H9 (cell line): ENCODE data around the gene ME3. TPM values are rescaled to one million over a fixed set of nuclear protein-coding genes. Genes with fewer than 3 reads are reported as not detected.
"Not testable (repeated sequence)": the region's sequence is repeated elsewhere in the genome, so short reads cannot be mapped to it uniquely, and the experiment has no call there.

Source experiments
- DNase-seq: peaks from one replicate; pipeline ENCODE4 v3.0.0-alpha.2; 2017
- H2AFZ ChIP-seq: one replicate; pipeline ENCODE4 v1.6.1; 2013; ENCODE audit warnings: mild to moderate bottlenecking, low read length, control low read depth, moderate library complexity
- H2AK5ac ChIP-seq: 2 replicates; pipeline ENCODE4 v1.6.1; 2013; ENCODE audit warnings: low read length, control low read depth, mixed read lengths; ENCODE audit not compliant: insufficient read length
- H2BK120ac ChIP-seq: one replicate; pipeline ENCODE4 v1.6.1; 2013; ENCODE audit warnings: low read depth, mild to moderate bottlenecking, low read length, control low read depth, inconsistent platforms; ENCODE audit not compliant: poor library complexity, severe bottlenecking
- H2BK12ac ChIP-seq: 2 replicates; pipeline ENCODE4 v1.6.1; 2013; ENCODE audit warnings: low read length, control low read depth, mixed read lengths, low read depth; ENCODE audit not compliant: insufficient read length
- H2BK15ac ChIP-seq: 2 replicates; pipeline ENCODE4 v1.6.1; 2013; ENCODE audit warnings: low read depth, low read length, control low read depth
- H2BK20ac ChIP-seq: one replicate; pipeline ENCODE4 v1.6.1; 2013; ENCODE audit warnings: low read depth, mild to moderate bottlenecking, low read length, control low read depth, inconsistent platforms; ENCODE audit not compliant: poor library complexity, severe bottlenecking
- H2BK5ac ChIP-seq: 2 replicates; pipeline ENCODE4 v1.6.1; 2013; ENCODE audit warnings: low read length, control low read depth, mixed read lengths; ENCODE audit not compliant: insufficient read length
- H3K14ac ChIP-seq: 2 replicates; pipeline ENCODE4 v1.6.1; 2013; ENCODE audit warnings: low read length, control low read depth; ENCODE audit not compliant: insufficient read depth
- H3K18ac ChIP-seq: 2 replicates; pipeline ENCODE4 v1.6.1; 2013; ENCODE audit warnings: low read depth, mild to moderate bottlenecking, mixed read lengths, low read length, control low read depth; ENCODE audit not compliant: insufficient read length
- H3K23ac ChIP-seq: 2 replicates; pipeline ENCODE4 v1.6.1; 2013; ENCODE audit warnings: low read length, control low read depth, mixed read lengths, low read depth; ENCODE audit not compliant: insufficient read length
- H3K23me2 ChIP-seq: 2 replicates; pipeline ENCODE4 v1.6.1; 2013; ENCODE audit warnings: low read depth, mild to moderate bottlenecking, mixed read lengths, low read length, control low read depth; ENCODE audit not compliant: insufficient read length, poor library complexity, severe bottlenecking
- H3K27ac ChIP-seq: 2 replicates; pipeline ENCODE4 v1.5.1; 2013; ENCODE audit warnings: low read length, control low read depth, mixed read lengths, low read depth; ENCODE audit not compliant: insufficient read length
- H3K27me3 ChIP-seq: 2 replicates; pipeline ENCODE4 v1.6.1; 2013; ENCODE audit warnings: low read length, control low read depth, inconsistent platforms; ENCODE audit not compliant: insufficient read depth
- H3K4ac ChIP-seq: 2 replicates; pipeline ENCODE4 v1.6.1; 2013; ENCODE audit warnings: low read depth, mild to moderate bottlenecking, control low read depth, inconsistent platforms, low read length, moderate library complexity
- H3K4me1 ChIP-seq: 2 replicates; pipeline ENCODE4 v1.6.1; 2013; ENCODE audit warnings: low read length, control low read depth, inconsistent platforms; ENCODE audit not compliant: insufficient read depth
- H3K4me2 ChIP-seq: 2 replicates; pipeline ENCODE4 v1.6.1; 2013; ENCODE audit warnings: low read length, control low read depth, mixed read lengths; ENCODE audit not compliant: insufficient read length, insufficient read depth
- H3K56ac ChIP-seq: 2 replicates; pipeline ENCODE4 v1.6.1; 2013; ENCODE audit warnings: low read depth, mild to moderate bottlenecking, mixed read lengths, low read length, control low read depth; ENCODE audit not compliant: insufficient read length
- H3K79me1 ChIP-seq: 2 replicates; pipeline ENCODE4 v1.6.1; 2013; ENCODE audit warnings: low read depth, mild to moderate bottlenecking, moderate library complexity, low read length, control low read depth, inconsistent platforms; ENCODE audit not compliant: insufficient read depth, poor library complexity, severe bottlenecking
- H3K79me2 ChIP-seq: 2 replicates; pipeline ENCODE4 v1.6.1; 2013; ENCODE audit warnings: low read length, control low read depth, inconsistent platforms; ENCODE audit not compliant: insufficient read depth
- H3K9ac ChIP-seq: 2 replicates; pipeline ENCODE4 v1.6.1; 2013; ENCODE audit warnings: low read length, control low read depth, mixed read lengths; ENCODE audit not compliant: insufficient read length; ENCODE audit errors: extremely low read depth
- H3K9me3 ChIP-seq: one replicate; pipeline ENCODE4 v1.6.1; 2013; ENCODE audit warnings: low read depth, low read length, inconsistent platforms; ENCODE audit not compliant: control insufficient read depth
- H3T11ph ChIP-seq: one replicate; pipeline ENCODE4 v1.6.1; 2013; ENCODE audit warnings: mild to moderate bottlenecking, low read length, control low read depth, inconsistent platforms
- H4K20me1 ChIP-seq: one replicate; pipeline ENCODE4 v1.6.1; 2013; ENCODE audit not compliant: control insufficient read depth, insufficient read length, insufficient read depth
- H4K5ac ChIP-seq: 2 replicates; pipeline ENCODE4 v1.6.1; 2013; ENCODE audit warnings: low read depth, mild to moderate bottlenecking, mixed read lengths, low read length, control low read depth; ENCODE audit not compliant: insufficient read length
- H4K8ac ChIP-seq: replicated peaks from 2 replicates; pipeline ENCODE4 v1.6.1; 2013; ENCODE audit warnings: low read length, control low read depth, mixed read lengths, low read depth; ENCODE audit not compliant: insufficient read length
- H4K91ac ChIP-seq: 2 replicates; pipeline ENCODE4 v1.6.1; 2013; ENCODE audit warnings: low read depth, mild to moderate bottlenecking, moderate library complexity, mixed read lengths, low read length, control low read depth; ENCODE audit not compliant: insufficient read length
- H3K27ac Mint-ChIP-seq, 3 experiments: 2 replicates in 2 of 3; 3 replicates in 1 of 3; pipeline ENCODE4 v1.8.0; 2020 to 2021; ENCODE audit warnings: mixed read lengths in 3 of 3, mild to moderate bottlenecking in 1 of 3, moderate library complexity in 1 of 3
- H3K27me3 Mint-ChIP-seq: 2 replicates; pipeline ENCODE4 v1.8.0; 2021; ENCODE audit warnings: low read depth, mild to moderate bottlenecking, moderate library complexity, mixed read lengths
- H3K36me3 Mint-ChIP-seq, 3 experiments: 2 replicates in 2 of 3; 3 replicates in 1 of 3; pipeline ENCODE4 v1.8.0; 2020 to 2021; ENCODE audit warnings: low read depth in 3 of 3, mixed read lengths in 3 of 3; ENCODE audit not compliant: insufficient read depth in 1 of 3
- H3K4me1 Mint-ChIP-seq, 2 experiments: 2 replicates each; pipeline ENCODE4 v1.8.0; 2020; ENCODE audit warnings: mixed read lengths in 2 of 2
- H3K4me3 Mint-ChIP-seq, 2 experiments: 2 replicates in 1 of 2; 3 replicates in 1 of 2; pipeline ENCODE4 v1.8.0; 2020 to 2021; ENCODE audit warnings: mild to moderate bottlenecking in 2 of 2, mixed read lengths in 2 of 2, moderate library complexity in 1 of 2
- H3K9me3 Mint-ChIP-seq, 2 experiments: 2 replicates in 1 of 2; 3 replicates in 1 of 2; pipeline ENCODE4 v1.8.0; 2020; ENCODE audit warnings: mild to moderate bottlenecking in 2 of 2, mixed read lengths in 2 of 2, moderate library complexity in 1 of 2
- WGBS: extraction: QIAGEN DNeasy Blood & Tissue Kit; methylation state at CpG from one replicate; pipeline ENCODE4 v1.1.7; 2013; ENCODE audit warnings: missing lambda C conversion rate, low lambda C conversion rate, mixed read lengths; ENCODE audit not compliant: insufficient read length; ENCODE audit errors: extremely low coverage; 5-methylcytosine and 5-hydroxymethylcytosine counted together
- total RNA-seq: library from RNA; stranded (reverse); gene quantifications from 2 replicates; pipeline ENCODE4 v1.2.1, GENCODE V29; 2021
- TF ChIP-seq, protein P1 (sequence below): fragments of 200-600 bp; sonication (generic); conservative IDR thresholded peaks from 3 replicates; pipeline ENCODE4 v1.8.0; 2021; ENCODE audit warnings: antibody characterized with exemption, mild to moderate bottlenecking

The ME3 gene
- total RNA-seq, 1 experiment from 2014 or later: 2.8 TPM

DNA sequence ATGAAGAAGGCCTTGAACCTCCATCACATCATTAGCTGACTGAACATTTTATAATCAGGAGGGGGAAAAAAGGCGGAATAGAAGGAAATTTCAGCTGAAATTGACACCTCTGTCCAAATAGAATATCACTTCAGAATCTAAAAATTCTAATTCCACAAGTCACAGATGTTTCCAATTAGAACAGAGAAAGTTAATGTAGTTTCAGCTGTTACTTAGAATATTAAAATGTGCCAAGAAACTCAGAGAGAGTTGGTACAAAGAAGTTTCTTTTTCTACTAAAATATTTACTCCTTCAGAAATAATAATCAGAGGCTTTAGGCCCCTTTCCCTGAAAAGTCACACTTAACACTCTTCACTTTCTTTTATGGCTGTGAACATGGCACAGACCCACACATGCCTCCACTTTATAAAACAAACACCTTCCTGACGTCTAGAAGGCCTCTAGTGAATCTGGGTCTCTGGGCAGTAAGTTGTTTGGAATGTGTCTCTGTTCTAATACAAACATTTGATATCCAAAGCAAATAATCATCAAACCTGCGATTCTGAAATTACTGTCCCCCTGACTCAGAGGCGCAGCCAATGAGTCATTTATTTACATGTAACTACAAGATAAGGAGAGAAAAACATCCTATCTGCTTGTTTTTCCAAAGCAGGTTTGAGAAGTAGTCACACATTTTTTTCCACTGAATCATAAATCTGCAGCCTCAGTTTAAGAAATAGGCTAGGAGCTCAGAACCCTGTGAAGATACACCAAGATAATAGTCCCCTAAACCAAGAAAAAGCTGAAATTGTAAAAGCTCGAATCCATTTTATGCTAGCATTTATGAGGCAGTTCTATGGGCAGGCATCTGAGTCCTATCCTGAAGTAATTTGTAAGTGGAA is 148.4 kb downstream of the ME3 start:
- Histone ChIP-seq H2BK12ac (no peak overlapping the region), H3T11ph (no peak overlapping the region), H2BK5ac (no peak overlapping the region), H3K79me2 (no peaks in the 10 kb centered on the region), H2BK20ac (no peak overlapping the region), H3K14ac (no peak overlapping the region), H4K20me1 (no peaks in the 10 kb centered on the region), H3K4me1 (no peaks in the 10 kb centered on the region), H3K18ac (no peak overlapping the region), H3K27ac (no peak overlapping the region), H3K27me3 (no peaks in the 10 kb centered on the region), H3K9ac (no peak overlapping the region), H2AK5ac (no peak overlapping the region), H3K79me1 (no peaks in the 10 kb centered on the region), H2BK120ac (no peak overlapping the region), H4K91ac (no peak overlapping the region), H3K23me2 (no peaks in the 10 kb centered on the region), H4K5ac (no peak overlapping the region), H3K4me2 (no peak overlapping the region), H3K9me3 (no peaks in the 10 kb centered on the region), H3K23ac (no peak overlapping the region), H3K56ac (no peak overlapping the region), H2AFZ (no peak overlapping the region), H2BK15ac (no peak overlapping the region), H3K4ac (no peak overlapping the region), H4K8ac (no peak overlapping the region)
- TF ChIP-seq, protein P1, sequence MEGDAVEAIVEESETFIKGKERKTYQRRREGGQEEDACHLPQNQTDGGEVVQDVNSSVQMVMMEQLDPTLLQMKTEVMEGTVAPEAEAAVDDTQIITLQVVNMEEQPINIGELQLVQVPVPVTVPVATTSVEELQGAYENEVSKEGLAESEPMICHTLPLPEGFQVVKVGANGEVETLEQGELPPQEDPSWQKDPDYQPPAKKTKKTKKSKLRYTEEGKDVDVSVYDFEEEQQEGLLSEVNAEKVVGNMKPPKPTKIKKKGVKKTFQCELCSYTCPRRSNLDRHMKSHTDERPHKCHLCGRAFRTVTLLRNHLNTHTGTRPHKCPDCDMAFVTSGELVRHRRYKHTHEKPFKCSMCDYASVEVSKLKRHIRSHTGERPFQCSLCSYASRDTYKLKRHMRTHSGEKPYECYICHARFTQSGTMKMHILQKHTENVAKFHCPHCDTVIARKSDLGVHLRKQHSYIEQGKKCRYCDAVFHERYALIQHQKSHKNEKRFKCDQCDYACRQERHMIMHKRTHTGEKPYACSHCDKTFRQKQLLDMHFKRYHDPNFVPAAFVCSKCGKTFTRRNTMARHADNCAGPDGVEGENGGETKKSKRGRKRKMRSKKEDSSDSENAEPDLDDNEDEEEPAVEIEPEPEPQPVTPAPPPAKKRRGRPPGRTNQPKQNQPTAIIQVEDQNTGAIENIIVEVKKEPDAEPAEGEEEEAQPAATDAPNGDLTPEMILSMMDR: no peak
- WGBS: no CpG with 5 or more reads among the region's 5 CpGs
- H3K27me3 Mint-ChIP-seq: peaks cover 4% of the 10 kb centered on the region
- H3K9me3 Mint-ChIP-seq: peaks cover 24 to 29% of the 10 kb centered on the region in 2 experiments
- DNase-seq: no peak
- H3K4me1 Mint-ChIP-seq: peaks cover 7% of the 10 kb centered on the region in 2 experiments
- H3K4me3 Mint-ChIP-seq: no peak overlapping the region
- H3K27ac Mint-ChIP-seq: no peak overlapping the region; a peak in 1 of 7 replicates
- H3K36me3 Mint-ChIP-seq: peaks cover 7 to 30% (median 22%) of the 10 kb centered on the region in 3 experiments; a peak in 6 of 7 replicates

DNA sequence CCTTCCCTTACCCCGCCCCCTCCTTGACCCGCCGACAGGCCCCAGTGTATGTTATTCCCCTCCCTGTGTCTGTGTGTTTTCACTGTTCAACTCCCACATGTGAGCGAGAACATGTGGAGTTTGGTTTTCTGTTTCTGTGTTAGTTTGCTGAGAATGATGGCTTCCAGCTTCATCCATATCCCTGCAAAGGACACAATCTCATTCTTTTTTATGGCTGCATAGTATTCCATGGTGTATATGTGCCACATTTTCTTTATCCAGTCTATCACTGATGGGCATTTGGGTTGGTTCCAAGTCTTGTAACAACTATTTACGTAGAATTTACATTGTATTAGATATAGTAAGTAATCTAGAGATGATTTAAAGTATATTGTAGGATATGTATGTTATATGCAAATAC is 149.9 kb downstream of the ME3 start:
- H3K27ac ChIP-seq, H2BK5ac ChIP-seq, H3K79me1 ChIP-seq, H3K56ac ChIP-seq, H3K4me1 ChIP-seq, DNase-seq, H4K8ac ChIP-seq, H3K27me3 ChIP-seq, H4K5ac ChIP-seq, H3K14ac ChIP-seq, H3K18ac ChIP-seq, H2BK12ac ChIP-seq, H3K4ac ChIP-seq, H3K27ac Mint-ChIP-seq, H3K23me2 ChIP-seq, H3K9me3 ChIP-seq, H2BK120ac ChIP-seq, H2AFZ ChIP-seq, H4K20me1 ChIP-seq, H3K4me1 Mint-ChIP-seq, H4K91ac ChIP-seq, H3K27me3 Mint-ChIP-seq, H2BK20ac ChIP-seq, H2BK15ac ChIP-seq, H3T11ph ChIP-seq, H3K9ac ChIP-seq, H3K4me2 ChIP-seq, H2AK5ac ChIP-seq, H3K23ac ChIP-seq, H3K4me3 Mint-ChIP-seq, H3K79me2 ChIP-seq: not testable (repeated sequence)
- H3K9me3 Mint-ChIP-seq: peaks cover 24 to 29% of the 10 kb centered on the region in 2 experiments
- H3K36me3 Mint-ChIP-seq: peaks cover 7 to 30% (median 22%) of the 10 kb centered on the region in 3 experiments; a peak in 6 of 7 replicates
- WGBS: no CpG with 5 or more reads among the region's 5 CpGs
